Measurements from ENCODE around the gene POLRMT.

Gene POLRMT

DNA sequence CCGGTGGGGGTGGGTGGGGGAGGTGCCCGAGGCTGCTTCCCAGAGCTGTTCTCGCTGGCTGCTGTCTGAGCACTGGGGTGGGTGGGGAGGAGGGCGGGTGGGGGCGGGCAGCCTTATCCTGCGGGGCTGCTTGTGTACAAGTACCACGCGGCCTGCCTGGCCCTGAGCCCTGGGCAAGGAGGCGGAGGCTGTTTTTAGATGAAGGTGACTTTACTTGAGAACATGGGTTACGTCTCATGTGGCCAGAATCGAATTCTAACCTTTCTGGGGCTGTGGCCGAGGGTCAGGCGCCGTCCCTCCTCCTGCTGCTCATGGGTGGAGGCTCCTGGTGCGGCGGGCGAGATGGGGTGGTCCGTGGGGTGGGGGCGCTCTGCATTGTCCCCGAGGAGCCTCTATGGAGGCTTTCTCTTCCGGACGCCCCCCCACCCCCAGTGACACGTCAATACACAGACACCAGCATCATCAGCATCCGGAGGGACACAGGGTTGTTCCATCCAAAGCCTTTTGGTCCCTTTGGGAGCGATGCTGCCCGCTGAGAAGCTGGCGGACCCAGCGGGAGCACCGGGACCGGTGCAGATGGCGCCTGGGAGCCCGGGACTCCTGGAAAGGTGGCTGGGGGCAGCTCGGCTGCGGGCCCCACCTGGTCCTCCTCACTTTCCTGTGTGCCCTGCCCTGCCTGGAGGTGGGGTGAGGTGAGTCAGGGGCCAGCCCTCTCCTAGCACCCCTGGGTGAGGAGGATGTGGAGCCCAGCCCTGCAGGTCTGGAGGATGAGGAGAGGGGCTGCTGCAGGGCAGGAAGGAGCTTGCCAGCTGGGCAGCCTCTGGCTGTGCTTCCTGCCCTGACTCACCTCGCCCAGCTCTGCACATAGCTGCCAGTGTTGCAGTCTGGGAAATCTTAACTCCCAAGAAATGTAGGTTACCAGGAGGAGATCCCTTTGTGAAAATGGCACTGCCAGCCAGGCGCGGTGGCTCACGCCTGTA is 57.5 kb downstream of the POLRMT start:
- DNase-seq: no peak

GRCh38 chr19:574658-575526 is 58.4 kb downstream of the POLRMT start:
- no peak for DNase-seq

DNA sequence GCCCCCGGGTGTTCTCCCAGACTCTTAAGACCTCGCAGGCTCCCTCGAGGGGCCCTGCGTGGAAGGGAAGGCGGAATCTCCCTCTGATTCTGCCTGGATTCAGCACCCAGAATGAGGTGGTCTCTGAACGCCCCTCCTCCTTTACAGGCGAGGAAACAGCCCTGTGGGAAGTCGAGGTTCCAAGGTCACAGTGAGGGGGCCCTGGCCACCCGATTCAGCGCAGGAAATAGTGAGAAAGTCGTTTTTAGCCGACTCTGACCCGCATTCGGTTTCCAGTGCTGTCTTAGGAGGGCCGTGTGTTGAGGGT is 59.9 kb downstream of the POLRMT start:
- no peak for DNase-seq

DNA sequence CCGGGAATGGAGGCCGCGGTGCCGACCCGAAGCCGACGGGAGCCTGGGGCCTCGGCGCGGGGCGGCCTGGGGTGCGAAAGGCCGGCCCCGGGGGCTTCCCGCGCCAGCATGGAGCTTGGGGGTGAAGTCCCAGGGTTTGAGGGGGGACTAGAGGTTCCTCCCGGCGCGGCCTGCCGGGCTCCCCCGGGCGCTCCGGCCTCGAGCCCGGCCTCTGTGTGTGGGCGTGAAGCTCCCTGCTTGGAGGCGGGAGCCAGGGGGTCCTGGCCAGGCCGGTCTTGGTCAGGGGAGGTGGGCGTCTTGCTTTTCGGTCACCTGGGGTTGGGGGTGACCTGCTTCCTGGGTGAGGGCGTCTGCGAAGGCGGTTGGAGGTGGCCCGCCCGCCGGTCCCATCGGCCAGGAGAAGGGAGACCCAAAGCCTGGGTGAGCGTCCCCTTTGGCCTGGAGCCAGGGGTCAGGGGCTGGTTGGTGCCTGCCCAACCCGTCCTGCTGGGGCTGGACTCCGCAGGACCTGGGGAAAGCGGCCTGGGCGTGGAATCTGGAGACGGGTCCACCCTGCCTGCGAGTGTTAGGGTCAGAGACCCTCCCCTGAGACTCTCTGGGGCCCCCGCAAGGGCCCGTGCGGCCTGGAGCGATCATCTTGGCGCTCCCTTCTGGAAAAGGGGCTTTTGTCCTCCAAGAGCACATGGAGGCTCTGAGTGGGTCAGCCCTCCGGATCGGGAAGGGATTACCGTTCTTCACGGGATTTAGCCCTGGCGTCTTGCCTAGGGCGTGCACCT is 60.4 kb downstream of the POLRMT start:
- no peak for DNase-seq

DNA sequence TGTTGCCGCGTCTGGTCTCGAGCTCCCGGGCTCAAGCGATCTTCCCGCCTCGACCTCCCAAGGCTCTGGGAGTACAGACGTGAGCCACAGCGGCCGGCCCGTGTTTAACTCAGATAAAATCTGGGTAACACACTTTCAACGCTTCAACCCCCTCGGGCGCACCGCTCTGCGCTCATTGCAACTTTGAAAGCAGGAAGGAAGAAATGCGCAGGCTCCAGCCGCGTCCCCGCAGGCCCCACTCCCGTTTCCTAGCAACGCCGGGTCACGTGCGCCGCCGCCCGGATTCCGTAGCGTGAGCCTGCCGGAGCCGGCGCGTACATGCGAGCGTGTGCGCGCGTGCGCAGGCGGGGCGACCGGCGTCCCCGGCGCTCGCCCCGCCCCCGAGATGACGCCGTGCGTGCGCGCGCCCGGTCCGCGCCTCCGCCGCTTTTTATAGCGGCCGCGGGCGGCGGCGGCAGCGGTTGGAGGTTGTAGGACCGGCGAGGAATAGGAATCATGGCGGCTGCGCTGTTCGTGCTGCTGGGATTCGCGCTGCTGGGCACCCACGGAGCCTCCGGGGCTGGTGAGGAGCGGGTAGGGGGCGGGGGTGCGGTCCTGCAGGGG is 61.1 kb downstream of the POLRMT start, which contains the start of gene BSG:
BSG (plus strand) TSS at position 457 of the 603 bp plus-strand sequence; CDS start at position 496, 39 bp downstream.
- peak; percentile 98 for DNase-seq

DNA sequence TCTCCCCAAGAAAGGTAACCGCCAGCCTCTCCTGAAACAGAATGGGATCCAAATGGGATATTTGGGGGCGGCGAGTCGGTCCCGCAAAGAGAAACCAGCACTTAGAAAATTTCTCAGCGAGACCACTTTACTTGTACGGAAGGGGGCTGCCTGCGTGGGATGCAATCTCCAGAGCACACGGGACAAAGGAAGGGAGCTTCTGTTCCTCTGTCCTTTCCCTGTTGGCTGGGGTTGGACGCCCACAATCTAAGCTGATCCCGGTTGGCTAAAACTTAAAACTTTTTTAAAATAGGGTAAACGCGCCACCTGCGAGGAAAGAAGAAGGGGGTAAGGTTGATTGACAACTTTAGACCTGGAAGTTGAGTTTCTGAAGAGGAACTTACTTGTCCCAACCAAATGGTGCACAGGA is 61.8 kb downstream of the POLRMT start:
- peak; percentile 22 for DNase-seq

GRCh38 chr19:570937-571565 is 62.3 kb downstream of the POLRMT start:
- peak; percentile 66 for DNase-seq

DNA sequence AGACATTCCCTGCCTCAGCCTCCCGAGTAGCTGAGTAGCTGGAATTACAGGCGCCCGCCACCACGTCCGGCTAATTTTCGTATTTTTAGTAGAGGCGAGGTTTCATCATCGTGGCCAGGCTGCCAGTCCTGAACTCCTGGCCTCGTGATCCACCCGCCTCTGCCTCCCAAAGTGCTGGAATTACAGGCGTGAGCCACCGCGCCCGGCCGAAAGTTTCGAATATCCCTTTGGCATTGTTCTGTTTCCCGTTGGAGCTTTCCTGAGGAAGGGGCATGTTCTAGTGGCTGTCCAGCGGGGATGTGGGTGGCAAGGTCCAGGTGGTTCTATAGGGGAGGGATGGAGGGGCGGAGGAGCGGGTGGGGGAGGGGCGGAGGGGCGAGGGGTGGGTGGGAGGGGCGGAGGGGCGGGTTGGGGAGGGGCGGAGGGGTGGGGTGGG is 63.1 kb downstream of the POLRMT start:
- no peak for DNase-seq

GRCh38 chr19:567296-567900 is 65.9 kb downstream of the POLRMT start:
- DNase-seq: no peak
